ENCODE data around the gene ANKRD63. TPM values are rescaled to one million over a fixed set of nuclear protein-coding genes. Genes with fewer than 3 reads are reported as not detected.

Gene ANKRD63
- total RNA-seq (0.30 TPM in 1 of 2 replicates, not detected in the other), polyA plus RNA-seq (0.47 and 1.2 TPM in 2 replicates)

- H3K27ac ChIP-seq, result no peak within 1 kb of the TSS
- H3K4me3 ChIP-seq, result no peak within 1 kb of the TSS
- no peak for TF ChIP-seq CTCF (IDR thresholded peaks at IDR 0.05; ENCODE audit: poor library complexity)
- peak; percentile 82 for TF ChIP-seq EZH2 (IDR thresholded peaks at IDR 0.05; ENCODE audit: borderline replicate concordance)
- H3K36me3 ChIP-seq (replicated peaks; ENCODE audit: insufficient read depth, low read depth), result no peaks in the 10 kb centered on the region
- peak within 1 kb of the TSS; percentile 96 for H3K4me2 ChIP-seq
- no peaks in the 10 kb centered on the region for H3K9me2 ChIP-seq (replicated peaks; ENCODE audit: insufficient read depth)
- WGBS (ENCODE audit: low lambda C conversion rate, missing lambda C conversion rate), result 3% methylated on average over 55 of the region's 76 CpGs
- peak within 1 kb of the TSS; percentile 78 for H2AFZ ChIP-seq
- H3K4me1 ChIP-seq (ENCODE audit: insufficient read depth), result peaks cover 36% of the 10 kb centered on the region
- no peaks in the 10 kb centered on the region for H3K9me3 ChIP-seq (ENCODE audit: low read depth)
- H4K20me1 ChIP-seq (ENCODE audit: insufficient read depth, poor library complexity, severe bottlenecking), result no peaks in the 10 kb centered on the region
- no peaks in the 10 kb centered on the region for H3K79me2 ChIP-seq
- H3K27me3 ChIP-seq, result peaks cover 61% of the 10 kb centered on the region
- DNase-seq (ENCODE audit: low spot score), result no peak
Observed at GRCh38 chr15:40282869-40283614, at the start of gene ANKRD63. Gene ANKRD63, minus strand, starts transcription at chr15:40283064. Its CDS starts 478 bp downstream, at chr15:40282586.

- no peak overlapping the region for H2AFZ ChIP-seq
- no peak overlapping the region for H3K4me3 ChIP-seq
- no peaks in the 10 kb centered on the region for H3K9me3 ChIP-seq (ENCODE audit: low read depth)
- H3K4me1 ChIP-seq (ENCODE audit: insufficient read depth), result peaks cover 43% of the 10 kb centered on the region
- no peak overlapping the region for H3K27ac ChIP-seq
- H3K4me2 ChIP-seq, result no peak overlapping the region
- H3K9me2 ChIP-seq (replicated peaks; ENCODE audit: insufficient read depth), result no peaks in the 10 kb centered on the region
- H3K36me3 ChIP-seq (replicated peaks; ENCODE audit: insufficient read depth, low read depth), result no peaks in the 10 kb centered on the region
- 91% methylated on average over 7 of the region's 8 CpGs for WGBS (ENCODE audit: low lambda C conversion rate, missing lambda C conversion rate)
- H3K27me3 ChIP-seq, result no peaks in the 10 kb centered on the region
- no peak for DNase-seq (ENCODE audit: low spot score)
- TF ChIP-seq EZH2phosphoT487 (IDR thresholded peaks at IDR 0.05; ENCODE audit: low read depth, severe bottlenecking, unreplicated experiment) (no peak), CTCF (IDR thresholded peaks at IDR 0.05; ENCODE audit: poor library complexity) (no peak), EZH2 (IDR thresholded peaks at IDR 0.05; ENCODE audit: borderline replicate concordance) (no peak)
- H3K79me2 ChIP-seq, result no peaks in the 10 kb centered on the region
- H4K20me1 ChIP-seq (ENCODE audit: insufficient read depth, poor library complexity, severe bottlenecking), result no peaks in the 10 kb centered on the region
Observed at GRCh38 chr15:40332113-40332781, 49.4 kb upstream of the ANKRD63 start.

GRCh38 chr15:40331637-40332036 lies 48.8 kb upstream of the ANKRD63 start:
- H3K4me3 ChIP-seq, result no peak overlapping the region

More at GRCh38 chr15:40331637-40332036, 48.8 kb upstream of the ANKRD63 start:
- Histone ChIP-seq H3K79me2 (peaks cover 2% of the 10 kb centered on the region), H4K20me1 (ENCODE audit: insufficient read depth, poor library complexity, severe bottlenecking) (no peaks in the 10 kb centered on the region), H3K36me3 (replicated peaks; ENCODE audit: insufficient read depth, low read depth) (no peaks in the 10 kb centered on the region), H3K9me2 (replicated peaks; ENCODE audit: insufficient read depth) (no peaks in the 10 kb centered on the region), H3K27ac (no peak overlapping the region), H3K27me3 (no peaks in the 10 kb centered on the region), H2AFZ (no peak overlapping the region), H3K4me1 (ENCODE audit: insufficient read depth) (peaks cover 45% of the 10 kb centered on the region), H3K4me2 (no peak overlapping the region), H3K9me3 (ENCODE audit: low read depth) (no peaks in the 10 kb centered on the region)
- DNase-seq (ENCODE audit: low spot score), result no peak
- WGBS (ENCODE audit: low lambda C conversion rate, missing lambda C conversion rate), result 93% methylated on average over 7 of the region's 7 CpGs
- TF ChIP-seq EZH2 (IDR thresholded peaks at IDR 0.05; ENCODE audit: borderline replicate concordance), result no peak
- no peak for TF ChIP-seq CTCF (IDR thresholded peaks at IDR 0.05; ENCODE audit: poor library complexity)
- TF ChIP-seq EZH2phosphoT487 (IDR thresholded peaks at IDR 0.05; ENCODE audit: low read depth, severe bottlenecking, unreplicated experiment), result no peak

Measured in hepatocyte (in vitro differentiated cells).